Calu3 (cell line): ENCODE results near the gene HDAC8. TPM values are rescaled to one million over a fixed set of nuclear protein-coding genes. Genes with fewer than 3 reads are reported as not detected.

ENCODE experiments used
- BruUV-seq: library from RNA; stranded (reverse); fragments of 400-500 nt; replicated peaks from 2 replicates; lab custom pipeline; 2021; lab: Mats Ljungman, UMichigan
- CTCF ChIA-PET: fragments of 300-600 bp; sonication (Branson Sonifier 250); formaldehyde crosslinking; loops from one replicate; lab custom pipeline; 2022; ENCODE audit warnings: antibody characterized with exemption; lab: Charles Lee
- DNase-seq: peaks from one replicate; pipeline ENCODE4 v3.0.0; 2022
- H3K27ac Mint-ChIP-seq: one replicate; pipeline ENCODE4 v1.8.0; 2022; ENCODE audit warnings: mixed read lengths; ENCODE audit not compliant: unreplicated experiment
- H3K27me3 Mint-ChIP-seq: one replicate; pipeline ENCODE4 v1.8.0; 2022; ENCODE audit warnings: mixed read lengths; ENCODE audit not compliant: unreplicated experiment
- H3K36me3 Mint-ChIP-seq: one replicate; pipeline ENCODE4 v1.8.0; 2022; ENCODE audit warnings: mild to moderate bottlenecking, moderate library complexity, mixed read lengths; ENCODE audit not compliant: insufficient read depth, unreplicated experiment
- H3K4me1 Mint-ChIP-seq: one replicate; pipeline ENCODE4 v1.8.0; 2022; ENCODE audit warnings: mild to moderate bottlenecking, low read depth, mixed read lengths; ENCODE audit not compliant: unreplicated experiment
- H3K4me3 Mint-ChIP-seq: one replicate; pipeline ENCODE4 v1.8.0; 2022; ENCODE audit warnings: mild to moderate bottlenecking, low read depth, moderate library complexity, mixed read lengths; ENCODE audit not compliant: unreplicated experiment
- H3K9me3 Mint-ChIP-seq: one replicate; pipeline ENCODE4 v1.8.0; 2022; ENCODE audit warnings: low read depth, mixed read lengths; ENCODE audit not compliant: unreplicated experiment
- CTCF ChIP-seq: fragments of 200-600 bp; IDR thresholded peaks from one replicate; pipeline ENCODE4 v1.8.0; 2022; ENCODE audit warnings: antibody characterized with exemption; ENCODE audit not compliant: unreplicated experiment
- intact Hi-C: fragments of 100-400 bp; cut with micrococcal nuclease; formaldehyde crosslinking; loops from one replicate; pipeline ENCODE4 v1.10.0; 2022; ENCODE audit not compliant: unreplicated experiment
- total RNA-seq: library from RNA; stranded (reverse); gene quantifications from 2 replicates; pipeline ENCODE4 v1.2.3, GENCODE V29; 2022

The HDAC8 gene
- total RNA-seq, 1 experiment from 2014 or later, result 52.5 TPM

- Mint-ChIP-seq H3K27ac (no peak overlapping the region), H3K9me3 (no peaks in the 10 kb centered on the region), H3K36me3 (peaks cover 4% of the 10 kb centered on the region), H3K4me1 (no peaks in the 10 kb centered on the region), H3K4me3 (no peak overlapping the region), H3K27me3 (no peaks in the 10 kb centered on the region)
- no peak for DNase-seq
- TF ChIP-seq CTCF, result no peak
- no TSS peak for BruUV-seq
- CTCF ChIA-PET, result no interaction called here
- intact Hi-C loops, result no loop called here
Measured at GRCh38 chrX:72358313-72358712, 214.3 kb downstream of the HDAC8 start.

- H3K27me3 Mint-ChIP-seq, result no peaks in the 10 kb centered on the region
- CTCF ChIA-PET, result no interaction called here
- BruUV-seq, result no TSS peak
- H3K4me1 Mint-ChIP-seq, result no peaks in the 10 kb centered on the region
- H3K4me3 Mint-ChIP-seq, result no peak overlapping the region
- DNase-seq, result no peak
- intact Hi-C loops, result no loop called here
- H3K9me3 Mint-ChIP-seq, result no peaks in the 10 kb centered on the region
- no peaks in the 10 kb centered on the region for H3K36me3 Mint-ChIP-seq
- no peak for TF ChIP-seq CTCF
- H3K27ac Mint-ChIP-seq, result no peak overlapping the region
Measured at GRCh38 chrX:72352786-72353185, 219.9 kb downstream of the HDAC8 start.

GRCh38 chrX:72351606-72352334, 220.9 kb downstream of the HDAC8 start:
- no peaks in the 10 kb centered on the region for H3K9me3 Mint-ChIP-seq
- CTCF ChIA-PET, result interaction anchor here (0.6 kb wide), 1 partner anchor 16 kb away, joined by 4 read pairs; no protein-coding TSS in a partner anchor
- H3K4me3 Mint-ChIP-seq, result no peak overlapping the region
- H3K4me1 Mint-ChIP-seq, result no peaks in the 10 kb centered on the region
- BruUV-seq, result no TSS peak
- no peak for DNase-seq
- H3K36me3 Mint-ChIP-seq, result no peaks in the 10 kb centered on the region
- TF ChIP-seq CTCF, result no peak
- no peak overlapping the region for H3K27ac Mint-ChIP-seq
- intact Hi-C loops, result no loop called here
- H3K27me3 Mint-ChIP-seq, result no peaks in the 10 kb centered on the region

GRCh38 chrX:72349190-72349589, 223.5 kb downstream of the HDAC8 start:
- no peaks in the 10 kb centered on the region for H3K27me3 Mint-ChIP-seq
- DNase-seq, result no peak
- no peaks in the 10 kb centered on the region for H3K9me3 Mint-ChIP-seq
- H3K36me3 Mint-ChIP-seq, result no peaks in the 10 kb centered on the region
- H3K4me3 Mint-ChIP-seq, result no peak overlapping the region
- peak overlapping the region; percentile 38 for H3K27ac Mint-ChIP-seq
- CTCF ChIA-PET, result no interaction called here
- TF ChIP-seq CTCF, result no peak
- no TSS peak for BruUV-seq
- no peaks in the 10 kb centered on the region for H3K4me1 Mint-ChIP-seq
- intact Hi-C loops, result no loop called here
